ENCODE results near the gene KHSRP. TPM values are rescaled to one million over a fixed set of nuclear protein-coding genes. Genes with fewer than 3 reads are reported as not detected.

KHSRP gene
- total RNA-seq (2022; extraction: Qiagen RNA extraction) = 192 to 210 TPM (median 205 TPM) in 5 replicates

DNA sequence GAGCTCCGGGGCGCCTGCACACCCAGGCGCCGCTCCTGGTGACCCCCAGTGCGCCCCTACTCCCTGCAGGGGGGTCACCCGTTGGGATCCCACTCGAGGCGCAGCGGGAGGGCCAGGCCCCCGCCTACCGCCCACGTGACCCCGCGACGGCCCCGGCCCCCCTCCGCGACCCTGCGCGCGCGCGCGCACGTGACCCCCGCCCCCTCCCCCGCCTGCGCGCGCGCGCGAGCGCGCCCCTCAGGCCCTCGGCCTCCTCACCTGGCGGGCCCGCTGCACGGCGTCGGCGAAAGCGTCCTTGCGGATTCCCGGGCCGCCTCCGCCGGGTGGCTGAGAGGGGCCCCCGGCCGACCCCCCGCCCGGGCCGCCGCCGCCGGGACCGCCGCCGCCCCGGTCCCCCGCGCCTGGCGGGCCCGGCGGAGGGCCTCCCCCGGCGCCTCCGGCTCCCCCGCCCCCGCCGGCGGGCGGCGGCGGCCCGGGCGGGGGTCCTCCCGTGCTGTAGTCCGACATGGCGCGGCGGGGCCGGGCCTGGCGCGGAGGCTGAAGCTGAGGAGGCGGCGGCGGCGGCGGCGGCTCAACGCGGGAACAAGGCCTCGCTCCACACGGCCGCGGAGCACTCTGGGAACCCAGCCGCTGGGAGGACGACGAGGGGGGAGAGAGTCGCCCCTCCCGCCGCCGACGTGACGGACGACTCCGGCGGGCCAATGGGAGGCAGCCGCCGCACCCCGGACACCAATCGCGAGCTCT lies at the start of gene KHSRP:
TSS of gene KHSRP (minus strand) at position 617 of the 744 bp plus-strand sequence. CDS start at position 507, 110 bp downstream.

DNA sequence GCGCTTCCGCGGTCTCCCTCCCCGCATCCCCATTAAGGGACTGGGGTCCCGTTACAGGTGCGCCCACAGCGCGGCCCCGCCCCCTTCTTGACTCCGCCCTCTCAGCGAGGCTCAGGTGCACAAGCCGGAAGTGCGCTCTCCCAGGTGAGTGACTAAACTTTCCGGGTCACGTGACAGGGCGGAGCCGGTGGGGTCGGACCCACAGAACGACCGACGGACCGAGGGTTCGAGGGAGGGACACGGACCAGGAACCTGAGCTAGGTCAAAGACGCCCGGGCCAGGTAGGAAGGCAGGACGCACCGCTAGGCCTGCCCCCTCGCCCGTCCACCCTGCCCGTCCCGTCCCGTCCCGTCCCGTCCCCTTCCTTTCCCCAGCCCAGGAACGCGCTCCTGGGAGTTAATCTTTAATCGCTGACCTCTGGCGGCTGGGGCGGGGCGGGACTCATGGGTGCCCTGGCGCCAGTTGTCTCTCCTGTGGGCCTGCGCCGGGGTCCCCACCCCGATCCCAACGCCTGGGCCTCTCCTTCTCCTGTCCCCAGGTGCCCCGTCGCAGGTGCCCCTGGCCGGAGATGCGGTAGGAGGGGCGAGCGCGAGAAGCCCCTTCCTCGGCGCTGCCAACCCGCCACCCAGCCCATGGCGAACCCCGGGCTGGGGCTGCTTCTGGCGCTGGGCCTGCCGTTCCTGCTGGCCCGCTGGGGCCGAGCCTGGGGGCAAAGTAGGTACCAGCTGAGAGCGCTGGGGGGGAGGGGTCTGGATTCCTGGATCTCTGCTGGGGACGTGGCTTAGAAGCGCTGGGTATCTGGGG lies 39.7 kb upstream of the KHSRP start, which contains the start of gene CRB3:
TSS of gene CRB3 (plus strand) at position 202 of the 804 bp plus-strand sequence. CDS start at position 633, 431 bp downstream.

GRCh38 chr19:6459262-6460098 lies 34.9 kb upstream of the KHSRP start, which contains the start of gene SLC25A23:
SLC25A23 (minus strand) TSS chr19:6459792; CDS start chr19:6459628, 164 bp downstream.

GRCh38 chr19:6433663-6434062 lies 9.1 kb upstream of the KHSRP start, which contains the start of gene SLC25A41:
SLC25A41 (minus strand) TSS chr19:6433763; CDS start chr19:6433693, 70 bp downstream.

GRCh38 chr19:6393074-6393982 lies 31.3 kb downstream of the KHSRP start, which contains the start of gene GTF2F1:
GTF2F1 (minus strand) TSS chr19:6393164; CDS start chr19:6392995, 169 bp downstream.

DNA sequence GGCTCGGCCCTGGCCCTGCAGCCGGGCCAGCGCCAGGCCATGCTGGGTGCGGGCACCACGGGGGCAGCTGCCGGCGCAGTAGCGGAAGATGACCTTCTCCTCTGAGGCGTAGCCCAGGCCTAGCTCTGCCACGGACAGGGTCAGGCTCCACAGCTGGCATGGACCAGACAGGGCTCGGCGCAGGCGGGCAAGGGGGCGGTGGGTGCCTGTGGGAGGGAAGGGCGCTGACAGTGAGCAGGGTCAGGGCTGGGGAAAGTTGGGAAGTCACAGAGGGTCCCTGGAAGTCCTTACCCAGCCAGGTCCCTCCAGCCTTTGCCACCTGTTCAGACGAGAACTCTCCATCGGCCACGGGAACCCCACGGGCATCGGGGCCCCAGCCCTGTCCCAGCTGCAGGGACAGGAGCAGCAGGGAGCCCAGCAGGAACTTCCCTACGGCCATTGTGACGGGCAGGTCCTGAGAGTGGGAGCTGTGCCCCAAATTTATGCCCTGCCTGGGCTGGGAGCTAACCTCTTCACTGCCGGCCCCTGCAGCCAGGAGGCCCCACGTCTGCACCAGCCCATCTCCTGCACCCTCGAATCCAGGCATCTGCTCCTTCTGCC lies 49.1 kb downstream of the KHSRP start, which contains the start of gene PSPN:
TSS of gene PSPN (minus strand) at position 523 of the 600 bp plus-strand sequence. CDS start at position 439, 84 bp downstream.

DNA sequence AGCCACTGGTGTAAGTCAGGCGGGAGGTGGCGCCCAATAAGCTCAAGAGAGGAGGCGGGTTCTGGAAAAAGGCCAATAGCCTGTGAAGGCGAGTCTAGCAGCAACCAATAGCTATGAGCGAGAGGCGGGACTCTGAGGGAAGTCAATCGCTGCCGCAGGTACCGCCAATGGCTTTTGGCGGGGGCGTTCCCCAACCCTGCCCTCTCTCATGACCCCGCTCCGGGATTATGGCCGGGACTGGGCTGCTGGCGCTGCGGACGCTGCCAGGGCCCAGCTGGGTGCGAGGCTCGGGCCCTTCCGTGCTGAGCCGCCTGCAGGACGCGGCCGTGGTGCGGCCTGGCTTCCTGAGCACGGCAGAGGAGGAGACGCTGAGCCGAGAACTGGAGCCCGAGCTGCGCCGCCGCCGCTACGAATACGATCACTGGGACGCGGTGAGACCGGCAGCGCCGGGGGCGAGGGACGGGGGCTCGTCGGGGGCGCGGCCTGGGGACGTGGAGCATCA lies 52.0 kb downstream of the KHSRP start, which contains the start of gene ALKBH7:
TSS of gene ALKBH7 (plus strand) at position 201 of the 502 bp plus-strand sequence. CDS start at position 228, 27 bp downstream.

Other genes starting within 250 kb of the KHSRP start
- gene MLLT1, start 144.8 kb downstream of the KHSRP start, total RNA-seq (2022; extraction: Qiagen RNA extraction) = 16.0 to 23.8 TPM (median 21.7 TPM) in 5 replicates
- gene ACER1, start 91.2 kb downstream of the KHSRP start, total RNA-seq (2022; extraction: Qiagen RNA extraction) = not detected in 5 replicates
- gene CLPP, start 63.3 kb downstream of the KHSRP start, total RNA-seq (2022; extraction: Qiagen RNA extraction) = 46.1 to 75.9 TPM (median 70.6 TPM) in 5 replicates
- 18.1 to 41.6 TPM (median 36.6 TPM) in 5 replicates for gene ALKBH7, start 52.0 kb downstream of the KHSRP start, total RNA-seq (2022; extraction: Qiagen RNA extraction)
- gene PSPN, start 48.9 kb downstream of the KHSRP start, total RNA-seq (2022; extraction: Qiagen RNA extraction) = 0.65 to 1.0 TPM (median 0.76 TPM) in 5 replicates
- 57.1 to 59.8 TPM (median 58.7 TPM) in 5 replicates for gene GTF2F1, start 31.6 kb downstream of the KHSRP start, total RNA-seq (2022; extraction: Qiagen RNA extraction)
- gene SLC25A41, start 9.0 kb upstream of the KHSRP start, total RNA-seq (2022; extraction: Qiagen RNA extraction) = 0.09 to 0.17 TPM (median 0.15 TPM) in 4 of 5 replicates, not detected in the other
- 15.2 to 20.3 TPM (median 18.4 TPM) in 5 replicates for gene SLC25A23, start 35.0 kb upstream of the KHSRP start, total RNA-seq (2022; extraction: Qiagen RNA extraction)
- gene CRB3, start 39.5 kb upstream of the KHSRP start, total RNA-seq (2022; extraction: Qiagen RNA extraction) = 3.0 to 6.1 TPM (median 5.2 TPM) in 5 replicates
- 0.07 to 0.28 TPM (median 0.22 TPM) in 5 replicates for gene DENND1C, start 57.0 kb upstream of the KHSRP start, total RNA-seq (2022; extraction: Qiagen RNA extraction)
- gene TUBB4A, start 77.5 kb upstream of the KHSRP start, total RNA-seq (2022; extraction: Qiagen RNA extraction) = 4.6 to 6.8 TPM (median 6.4 TPM) in 5 replicates
- gene TNFSF9, start 106.2 kb upstream of the KHSRP start, total RNA-seq (2022; extraction: Qiagen RNA extraction) = 4.5 to 7.0 TPM (median 6.3 TPM) in 5 replicates
- gene CD70, start 166.3 kb upstream of the KHSRP start, total RNA-seq (2022; extraction: Qiagen RNA extraction) = 13.2 to 28.7 TPM (median 26.0 TPM) in 5 replicates
- gene TNFSF14, start 245.3 kb upstream of the KHSRP start, total RNA-seq (2022; extraction: Qiagen RNA extraction) = 0.02 to 0.11 TPM (median 0.08 TPM) in 5 replicates

All from A549 treated with CORT108297 at 1 μM for 4 hours (cell line).